GM18526 (cell line): ENCODE measurements around the gene SLC18B1.

ENCODE experiments used
- POLR2A ChIP-seq: IDR thresholded peaks from 3 replicates; pipeline ENCODE4 v1.6.1; 2011; ENCODE audit not compliant: insufficient read length; ENCODE audit errors: extremely low read depth

The SLC18B1 gene

DNA sequence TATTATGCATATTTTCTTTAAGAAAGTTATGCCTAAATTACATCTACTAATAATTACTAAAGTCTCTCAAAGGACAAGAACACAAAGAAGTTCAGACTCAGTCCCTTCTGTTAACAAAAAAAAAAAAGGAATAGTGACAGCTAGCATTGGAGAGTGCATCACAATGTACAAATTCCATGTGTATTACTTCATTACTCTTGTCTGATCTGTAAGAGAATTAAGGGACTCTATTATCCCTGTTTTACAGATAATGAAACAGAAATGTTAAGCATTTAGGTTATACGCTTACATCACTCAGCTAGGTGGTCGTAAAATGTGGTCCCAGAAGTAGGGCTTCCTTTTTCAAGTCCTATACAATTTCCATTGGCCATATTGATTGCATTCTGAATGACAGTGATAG, 67.4 kb downstream of the SLC18B1 start:
- no peak for TF ChIP-seq POLR2A

GRCh38 chr6:132730560-132730959, 67.9 kb downstream of the SLC18B1 start:
- no peak for TF ChIP-seq POLR2A

GRCh38 chr6:132728616-132729015, 69.8 kb downstream of the SLC18B1 start:
- TF ChIP-seq POLR2A = no peak

DNA sequence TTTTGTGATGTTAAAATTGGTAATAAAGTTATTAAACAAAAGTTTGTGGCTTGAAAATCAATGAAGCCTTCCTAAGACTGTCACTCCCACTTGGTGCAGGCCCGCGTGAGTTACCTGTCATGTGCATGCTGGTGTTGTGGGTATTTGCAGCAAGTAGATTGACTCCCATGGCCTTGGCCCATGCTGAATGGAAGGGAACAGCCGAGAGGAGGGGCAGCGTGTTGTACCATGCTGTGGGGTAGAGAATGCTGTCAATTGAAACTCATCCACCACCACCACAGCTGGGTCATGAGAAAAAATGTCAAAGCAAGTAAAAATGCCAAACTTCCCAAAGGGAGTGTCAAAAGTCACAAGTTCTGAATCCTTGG, 71.8 kb downstream of the SLC18B1 start:
- no peak for TF ChIP-seq POLR2A

DNA sequence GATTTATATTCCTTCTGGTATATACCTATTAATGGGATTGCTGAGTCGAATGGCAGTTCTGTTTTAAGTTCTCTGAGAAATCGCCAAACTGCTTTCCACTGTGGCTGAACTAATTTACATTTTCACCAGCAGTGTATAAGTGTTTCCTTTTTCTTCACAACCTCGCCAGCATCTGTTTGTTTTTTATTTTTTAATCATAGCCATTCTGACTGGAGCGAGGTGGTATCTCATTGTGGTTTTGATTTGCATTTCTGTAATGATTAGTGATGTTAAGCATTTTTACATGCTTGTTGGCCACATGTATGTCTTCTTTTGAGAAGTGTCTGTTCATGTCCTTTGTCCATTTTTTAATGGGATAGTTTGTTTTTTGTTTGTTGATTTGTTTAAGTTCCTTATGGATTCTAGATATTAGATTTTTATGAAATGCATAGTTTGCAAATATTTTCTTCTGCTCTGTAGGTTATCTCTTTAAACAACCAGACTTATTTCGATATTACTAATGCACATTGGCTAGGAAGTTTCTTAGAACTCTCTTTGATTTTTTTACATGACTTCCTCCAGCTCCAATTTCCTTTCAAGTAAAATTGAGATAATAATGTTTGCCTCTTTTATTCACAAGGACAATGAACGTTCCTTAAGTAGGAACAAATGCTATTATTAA, 72.4 kb downstream of the SLC18B1 start:
- TF ChIP-seq POLR2A = no peak

GRCh38 chr6:132725471-132725870, 73.0 kb downstream of the SLC18B1 start:
- no peak for TF ChIP-seq POLR2A

- no peak for TF ChIP-seq POLR2A
These were observed 78.5 kb downstream of the SLC18B1 start for GRCh38 chr6:132719736-132720448.
